Hematopoietic multipotent progenitor cell treated with erythropoietin and hydrocortisone succinate and interleukin-3 and kit ligand, for 4 days (in vitro differentiated cells): Measurements from ENCODE around the gene G2E3.
"Not testable (repeated sequence)": the region's sequence is repeated elsewhere in the genome, so short reads cannot be mapped to it uniquely, and the experiment has no call there.

ENCODE experiments used
- DNase-seq: peaks from one replicate; pipeline ENCODE4 v3.0.0-alpha.2; 2015

Gene G2E3

GRCh38 chr14:30564235-30564867, 5.4 kb downstream of the G2E3 start:
- no peak for DNase-seq

GRCh38 chr14:30564868-30565248, 5.9 kb downstream of the G2E3 start:
- DNase-seq = no peak

GRCh38 chr14:30569216-30569902, 10.4 kb downstream of the G2E3 start:
- DNase-seq = no peak

- no peak for DNase-seq
These were observed 10.9 kb downstream of the G2E3 start for GRCh38 chr14:30569903-30570226.

GRCh38 chr14:30572237-30572636, 13.3 kb downstream of the G2E3 start:
- DNase-seq = no peak

- no peak for DNase-seq
These were observed 13.8 kb downstream of the G2E3 start for GRCh38 chr14:30572771-30573170.

GRCh38 chr14:30573226-30573814, 14.4 kb downstream of the G2E3 start:
- no peak for DNase-seq

- DNase-seq = peak; percentile 58
These were observed 15.0 kb downstream of the G2E3 start for GRCh38 chr14:30573966-30574365.

GRCh38 chr14:30574777-30575176, 15.8 kb downstream of the G2E3 start:
- DNase-seq = peak; percentile 61

GRCh38 chr14:30576333-30576732, 17.4 kb downstream of the G2E3 start:
- DNase-seq = not testable (repeated sequence)

GRCh38 chr14:30580616-30581282, 21.8 kb downstream of the G2E3 start:
- DNase-seq = no peak

- no peak for DNase-seq
These were observed 22.3 kb downstream of the G2E3 start for GRCh38 chr14:30581283-30581625.

- DNase-seq = no peak
These were observed 23.4 kb downstream of the G2E3 start for GRCh38 chr14:30582376-30582775.

GRCh38 chr14:30584058-30584630, 25.2 kb downstream of the G2E3 start:
- DNase-seq = no peak

- DNase-seq = no peak
These were observed 26.2 kb downstream of the G2E3 start for GRCh38 chr14:30585204-30585603.

- DNase-seq = no peak
These were observed 28.2 kb downstream of the G2E3 start for GRCh38 chr14:30587141-30587540.

- DNase-seq = no peak
These were observed 29.9 kb downstream of the G2E3 start for GRCh38 chr14:30588873-30589272.

GRCh38 chr14:30596935-30597334, 38.0 kb downstream of the G2E3 start:
- no peak for DNase-seq

- no peak for DNase-seq
These were observed 38.5 kb downstream of the G2E3 start for GRCh38 chr14:30597504-30597903.

- no peak for DNase-seq
These were observed 42.3 kb downstream of the G2E3 start for GRCh38 chr14:30600922-30601918.

- DNase-seq = no peak
These were observed 44.4 kb downstream of the G2E3 start for GRCh38 chr14:30603402-30603801.

GRCh38 chr14:30604696-30605095, 45.7 kb downstream of the G2E3 start:
- DNase-seq = not testable (repeated sequence)
